Loucy (cell line): ENCODE data around the gene KIF12.

ENCODE experiments used
- H2AFZ ChIP-seq: fragments of 200-600 bp; sonication (generic); 2 replicates; pipeline ENCODE4 v1.6.0; 2016; ENCODE audit warnings: antibody characterized with exemption, mild to moderate bottlenecking, low read length, moderate library complexity
- H3F3A ChIP-seq: fragments of 200-600 bp; 2 replicates; pipeline ENCODE4 v1.6.0; 2016; ENCODE audit warnings: antibody characterized with exemption, low read depth, mild to moderate bottlenecking
- H3K27me3 ChIP-seq: fragments of 200-600 bp; sonication (generic); 2 replicates; pipeline ENCODE4 v1.6.1; 2014; ENCODE audit warnings: low read length, mild to moderate bottlenecking; ENCODE audit not compliant: insufficient read depth, poor library complexity, severe bottlenecking
- H3K36me3 ChIP-seq: fragments of 200-600 bp; sonication (generic); 2 replicates; pipeline ENCODE4 v1.6.1; 2016; ENCODE audit warnings: low read length; ENCODE audit not compliant: insufficient read depth
- H3K4me1 ChIP-seq: fragments of 200-600 bp; sonication (generic); 2 replicates; pipeline ENCODE4 v1.5.1; 2014; ENCODE audit warnings: low read length, mild to moderate bottlenecking; ENCODE audit not compliant: insufficient read depth, poor library complexity, severe bottlenecking
- H3K4me2 ChIP-seq: fragments of 200-600 bp; sonication (generic); 2 replicates; pipeline ENCODE4 v1.6.0; 2014; ENCODE audit warnings: antibody characterized with exemption, low read length, low read depth, mild to moderate bottlenecking; ENCODE audit not compliant: poor library complexity, severe bottlenecking
- H3K4me3 ChIP-seq: fragments of 200-600 bp; sonication (generic); 2 replicates; pipeline ENCODE4 v1.5.1; 2014; ENCODE audit warnings: low read length, mild to moderate bottlenecking, mixed read lengths; ENCODE audit not compliant: poor library complexity, severe bottlenecking
- H3K79me2 ChIP-seq: fragments of 200-600 bp; sonication (generic); 2 replicates; pipeline ENCODE4 v1.6.1; 2014; ENCODE audit warnings: low read length; ENCODE audit not compliant: insufficient read depth
- H3K9ac ChIP-seq: fragments of 200-600 bp; sonication (generic); 2 replicates; pipeline ENCODE4 v1.6.0; 2014; ENCODE audit warnings: mild to moderate bottlenecking, low read depth, low read length, moderate library complexity; ENCODE audit not compliant: poor library complexity, severe bottlenecking
- H3K9me2 ChIP-seq: fragments of 200-600 bp; sonication (generic); replicated peaks from 2 replicates; pipeline ENCODE4 v1.6.1; 2016; ENCODE audit warnings: low read depth, low read length, mixed read lengths
- H3K9me3 ChIP-seq: fragments of 200-600 bp; sonication (generic); 2 replicates; pipeline ENCODE4 v1.6.1; 2014; ENCODE audit warnings: mild to moderate bottlenecking, antibody characterized with exemption, low read length, low read depth; ENCODE audit not compliant: insufficient read depth
- H4K20me1 ChIP-seq: fragments of 200-600 bp; sonication (generic); 2 replicates; pipeline ENCODE4 v1.6.0; 2014; ENCODE audit warnings: antibody characterized with exemption, low read length, mild to moderate bottlenecking; ENCODE audit not compliant: insufficient read depth, poor library complexity, severe bottlenecking
- CTCF ChIP-seq: fragments of 200-600 bp; sonication (generic); conservative IDR thresholded peaks from 2 replicates; pipeline ENCODE4 v1.5.1; 2014; ENCODE audit warnings: mild to moderate bottlenecking, antibody characterized with exemption, low read length
- EZH2phosphoT487 ChIP-seq: fragments of 200-600 bp; IDR thresholded peaks from 2 replicates; pipeline ENCODE4 v1.6.1; 2018; ENCODE audit warnings: antibody characterized with exemption, mild to moderate bottlenecking, moderate library complexity, borderline replicate concordance

KIF12 gene

GRCh38 chr9:114116126-114116747 lies 17.1 kb upstream of the KIF12 start:
- no peaks in the 10 kb centered on the region for H3F3A ChIP-seq
- H3K9me2 ChIP-seq: no peaks in the 10 kb centered on the region
- H3K4me2 ChIP-seq: no peak overlapping the region
- H3K79me2 ChIP-seq: no peaks in the 10 kb centered on the region
- no peaks in the 10 kb centered on the region for H3K27me3 ChIP-seq
- H3K9me3 ChIP-seq: no peaks in the 10 kb centered on the region
- no peaks in the 10 kb centered on the region for H3K4me1 ChIP-seq
- no peaks in the 10 kb centered on the region for H3K36me3 ChIP-seq
- H2AFZ ChIP-seq: no peak overlapping the region
- no peaks in the 10 kb centered on the region for H4K20me1 ChIP-seq
- TF ChIP-seq EZH2phosphoT487 (no peak), CTCF (no peak)
- no peak overlapping the region for H3K4me3 ChIP-seq
- H3K9ac ChIP-seq: no peak overlapping the region

- H3K27me3 ChIP-seq: no peaks in the 10 kb centered on the region
- H3K9me3 ChIP-seq: no peaks in the 10 kb centered on the region
- H3K4me1 ChIP-seq: no peaks in the 10 kb centered on the region
- H3K4me3 ChIP-seq: no peak overlapping the region
- TF ChIP-seq EZH2phosphoT487 (no peak), CTCF (no peak)
- no peak overlapping the region for H2AFZ ChIP-seq
- H3K4me2 ChIP-seq: no peak overlapping the region
- no peaks in the 10 kb centered on the region for H3K9me2 ChIP-seq
- H3K9ac ChIP-seq: no peak overlapping the region
- no peaks in the 10 kb centered on the region for H3K36me3 ChIP-seq
- no peaks in the 10 kb centered on the region for H3F3A ChIP-seq
- no peaks in the 10 kb centered on the region for H3K79me2 ChIP-seq
- H4K20me1 ChIP-seq: no peaks in the 10 kb centered on the region
Measured at GRCh38 chr9:114115654-114116125, 16.6 kb upstream of the KIF12 start.

- Histone ChIP-seq H3K79me2 (no peaks in the 10 kb centered on the region), H3K9ac (no peak overlapping the region), H3K4me1 (no peaks in the 10 kb centered on the region), H3K4me3 (no peak overlapping the region), H3K4me2 (no peak overlapping the region), H2AFZ (no peak overlapping the region), H3K9me3 (no peaks in the 10 kb centered on the region), H3K27me3 (no peaks in the 10 kb centered on the region), H4K20me1 (no peaks in the 10 kb centered on the region), H3K36me3 (no peaks in the 10 kb centered on the region), H3K9me2 (no peaks in the 10 kb centered on the region), H3F3A (no peaks in the 10 kb centered on the region)
- TF ChIP-seq CTCF (no peak), EZH2phosphoT487 (no peak)
Measured at GRCh38 chr9:114114364-114114763, 15.3 kb upstream of the KIF12 start.
